HepG2 (cell line): ENCODE measurements around the gene LMTK2. TPM values are rescaled to one million over a fixed set of nuclear protein-coding genes. Genes with fewer than 3 reads are reported as not detected.

ENCODE experiments used
- DNMT1 ChIP-seq: sonication (generic); formaldehyde crosslinking; IDR thresholded peaks from 2 replicates; pipeline ENCODE4 v1.5.1; 2020; ENCODE audit warnings: mild to moderate bottlenecking, missing genetic modification reagents
- ESRRA ChIP-seq: sonication (generic); formaldehyde crosslinking; IDR thresholded peaks from 2 replicates; pipeline ENCODE4 v1.5.1; 2020; ENCODE audit warnings: mild to moderate bottlenecking, low read depth, missing genetic modification reagents
- KLF12 ChIP-seq: sonication (generic); formaldehyde crosslinking; IDR thresholded peaks from 2 replicates; pipeline ENCODE4 v1.4.0; 2020; ENCODE audit warnings: missing genetic modification reagents, borderline replicate concordance
- MED13 ChIP-seq: sonication (generic); formaldehyde crosslinking; IDR thresholded peaks from 2 replicates; pipeline ENCODE4 v1.5.0; 2020; ENCODE audit warnings: missing genetic modification reagents
- RAD51 ChIP-seq: fragments of 450-650 bp; IDR thresholded peaks from 2 replicates; pipeline ENCODE4 v1.6.1; 2016; ENCODE audit warnings: borderline replicate concordance
- RBM39 ChIP-seq: fragments of 200-400 bp; formaldehyde crosslinking; IDR thresholded peaks from one replicate; pipeline ENCODE4 v1.6.1; 2018; ENCODE audit warnings: antibody characterized with exemption, mild to moderate bottlenecking, low read depth, low read length; ENCODE audit not compliant: poor library complexity, severe bottlenecking
- TOPORS ChIP-seq: sonication (generic); formaldehyde crosslinking; IDR thresholded peaks from 2 replicates; pipeline ENCODE4 v1.8.0; 2023; ENCODE audit warnings: mild to moderate bottlenecking, missing genetic modification reagents
- XRCC5 ChIP-seq: fragments of 200-400 bp; formaldehyde crosslinking; optimal IDR thresholded peaks from 2 replicates; pipeline ENCODE3; 2017; ENCODE audit warnings: mild to moderate bottlenecking, low read length
- ZNF501 ChIP-seq: sonication (generic); formaldehyde crosslinking; IDR thresholded peaks from 2 replicates; pipeline ENCODE4 v1.5.1; 2020; ENCODE audit warnings: mild to moderate bottlenecking, moderate library complexity, missing genetic modification reagents
- ZNF619 ChIP-seq: sonication (generic); formaldehyde crosslinking; IDR thresholded peaks from 2 replicates; pipeline ENCODE4 v1.4.0; 2020; ENCODE audit warnings: mild to moderate bottlenecking, missing genetic modification reagents
- ZSCAN30 ChIP-seq: sonication (generic); formaldehyde crosslinking; IDR thresholded peaks from 2 replicates; pipeline ENCODE4 v1.5.0; 2020; ENCODE audit warnings: mild to moderate bottlenecking, missing genetic modification reagents
- polyA plus RNA-seq, 8 experiments: library from polyadenylated mRNA; depleted of rRNA in 3 of 8; stranded (reverse) in 7 of 8; unstranded in 1 of 8; fragments of >200 nt; fragmentation: Illumina TruSeq in 4 of 8; extraction: Trizol in 4 of 8; gene quantifications; 2 replicates each; pipeline versions ENCODE4 v1.2.1 to v1.2.3, GENCODE V29; 2011 to 2016; ENCODE audit warnings: low read depth in 4 of 8, missing spikeins in 1 of 8, mixed read lengths in 1 of 8; ENCODE audit not compliant: insufficient read depth in 1 of 8
- total RNA-seq, 5 experiments: library from RNA; depleted of rRNA; stranded (reverse); fragments of >200 nt; fragmentation: Illumina TruSeq; extraction: Trizol; gene quantifications; 2 replicates each; pipeline ENCODE4 v1.2.3, GENCODE V29; 2016; ENCODE audit warnings: low read depth in 1 of 5
- TF ChIP-seq, protein P1 (sequence below): sonication (generic); formaldehyde crosslinking; conservative IDR thresholded peaks from 2 replicates; pipeline ENCODE4 v1.8.0; 2022; ENCODE audit warnings: mild to moderate bottlenecking, moderate library complexity, missing genetic modification reagents
- TF ChIP-seq, protein P2 (sequence below): sonication (generic); formaldehyde crosslinking; IDR thresholded peaks from 2 replicates; pipeline ENCODE4 v1.4.0; 2020; ENCODE audit warnings: low read depth, mild to moderate bottlenecking, missing genetic modification reagents
- TF ChIP-seq, protein P3 (sequence below): sonication (generic); formaldehyde crosslinking; IDR thresholded peaks from 2 replicates; pipeline ENCODE4 v1.4.0; 2020; ENCODE audit warnings: missing genetic modification reagents
- TF ChIP-seq, protein P4 (sequence below), 2 experiments: sonication (generic) in 1 of 2; formaldehyde crosslinking in 1 of 2; IDR thresholded peaks; 2 replicates each; pipeline versions ENCODE4 v1.6.1 to v1.9.0; 2014 to 2022; ENCODE audit warnings: antibody characterized with exemption in 1 of 2, borderline replicate concordance in 1 of 2, inconsistent platforms in 1 of 2, low read depth in 1 of 2, missing genetic modification reagents in 1 of 2
- TF ChIP-seq, protein P5 (sequence below): sonication (generic); formaldehyde crosslinking; IDR thresholded peaks from 2 replicates; pipeline ENCODE4 v1.4.0; 2020; ENCODE audit warnings: missing genetic modification reagents, mild to moderate bottlenecking, borderline replicate concordance

LMTK2 gene
- total and polyA plus RNA-seq, 2 of the 13 experiments (the other 11 are each of a cell fraction or from before 2014, with no cell fraction given), result 9.5 to 11.7 TPM

DNA sequence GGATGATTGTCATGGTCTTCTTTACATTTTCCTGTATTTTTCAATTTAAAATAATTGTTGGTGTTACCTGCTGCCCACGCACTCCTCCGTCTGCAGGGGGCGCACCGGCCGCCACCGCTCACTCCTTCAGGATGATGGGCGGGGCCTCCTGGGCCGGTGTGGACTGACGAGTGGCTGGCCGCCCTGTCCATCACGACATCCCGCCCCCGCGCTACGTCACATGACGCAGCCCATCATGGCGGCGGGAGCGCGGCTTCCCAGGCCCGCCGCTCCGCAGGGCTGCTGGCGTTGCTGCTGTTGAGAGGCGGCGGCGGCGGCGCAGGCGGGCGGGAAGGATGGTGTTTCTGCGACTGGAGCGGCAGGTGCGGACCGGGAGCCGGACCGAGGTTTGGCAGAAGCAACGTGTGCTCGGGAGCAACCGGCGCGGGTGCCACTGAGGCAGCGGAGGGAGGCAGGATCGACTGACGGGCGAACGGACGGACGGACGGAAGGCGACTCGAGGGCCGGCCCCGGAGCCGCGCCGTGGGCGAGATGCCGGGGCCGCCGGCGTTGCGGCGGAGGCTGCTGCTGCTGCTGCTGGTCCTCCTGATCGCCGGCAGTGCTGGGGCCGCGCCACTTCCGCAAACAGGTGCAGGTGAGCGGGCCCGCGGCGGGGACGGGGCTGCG lies at the start of gene LMTK2 (continued):
- TF ChIP-seq, protein P1, sequence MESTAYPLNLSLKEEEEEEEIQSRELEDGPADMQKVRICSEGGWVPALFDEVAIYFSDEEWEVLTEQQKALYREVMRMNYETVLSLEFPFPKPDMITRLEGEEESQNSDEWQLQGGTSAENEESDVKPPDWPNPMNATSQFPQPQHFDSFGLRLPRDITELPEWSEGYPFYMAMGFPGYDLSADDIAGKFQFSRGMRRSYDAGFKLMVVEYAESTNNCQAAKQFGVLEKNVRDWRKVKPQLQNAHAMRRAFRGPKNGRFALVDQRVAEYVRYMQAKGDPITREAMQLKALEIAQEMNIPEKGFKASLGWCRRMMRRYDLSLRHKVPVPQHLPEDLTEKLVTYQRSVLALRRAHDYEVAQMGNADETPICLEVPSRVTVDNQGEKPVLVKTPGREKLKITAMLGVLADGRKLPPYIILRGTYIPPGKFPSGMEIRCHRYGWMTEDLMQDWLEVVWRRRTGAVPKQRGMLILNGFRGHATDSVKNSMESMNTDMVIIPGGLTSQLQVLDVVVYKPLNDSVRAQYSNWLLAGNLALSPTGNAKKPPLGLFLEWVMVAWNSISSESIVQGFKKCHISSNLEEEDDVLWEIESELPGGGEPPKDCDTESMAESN (CRISPR knock-in tag), result peak; percentile 78; the same call in 1 of the 2 replicates
- no peak for TF ChIP-seq KLF12 (CRISPR knock-in tag)
- peak; percentile 74 for TF ChIP-seq ZNF501 (CRISPR knock-in tag)
- TF ChIP-seq DNMT1, result peak; percentile 86
- peak; percentile 67; the same call in 1 of the 2 replicates for TF ChIP-seq RAD51
- peak; percentile 34; the same call in 1 of the 2 replicates for TF ChIP-seq MED13
- no peak for TF ChIP-seq ESRRA
- TF ChIP-seq ZNF619, result peak; percentile 75; the same call in 1 of the 2 replicates
- TF ChIP-seq, protein P2, sequence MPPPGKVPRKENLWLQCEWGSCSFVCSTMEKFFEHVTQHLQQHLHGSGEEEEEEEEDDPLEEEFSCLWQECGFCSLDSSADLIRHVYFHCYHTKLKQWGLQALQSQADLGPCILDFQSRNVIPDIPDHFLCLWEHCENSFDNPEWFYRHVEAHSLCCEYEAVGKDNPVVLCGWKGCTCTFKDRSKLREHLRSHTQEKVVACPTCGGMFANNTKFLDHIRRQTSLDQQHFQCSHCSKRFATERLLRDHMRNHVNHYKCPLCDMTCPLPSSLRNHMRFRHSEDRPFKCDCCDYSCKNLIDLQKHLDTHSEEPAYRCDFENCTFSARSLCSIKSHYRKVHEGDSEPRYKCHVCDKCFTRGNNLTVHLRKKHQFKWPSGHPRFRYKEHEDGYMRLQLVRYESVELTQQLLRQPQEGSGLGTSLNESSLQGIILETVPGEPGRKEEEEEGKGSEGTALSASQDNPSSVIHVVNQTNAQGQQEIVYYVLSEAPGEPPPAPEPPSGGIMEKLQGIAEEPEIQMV, result peak; percentile 54; the same call in 1 of the 2 replicates
- TF ChIP-seq, protein P3, sequence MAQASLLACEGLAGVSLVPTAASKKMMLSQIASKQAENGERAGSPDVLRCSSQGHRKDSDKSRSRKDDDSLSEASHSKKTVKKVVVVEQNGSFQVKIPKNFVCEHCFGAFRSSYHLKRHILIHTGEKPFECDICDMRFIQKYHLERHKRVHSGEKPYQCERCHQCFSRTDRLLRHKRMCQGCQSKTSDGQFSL (CRISPR knock-in tag), result no peak
- TF ChIP-seq ZSCAN30, result no peak
- TF ChIP-seq TOPORS (CRISPR knock-in tag), result no peak
- TF ChIP-seq, protein P4, sequence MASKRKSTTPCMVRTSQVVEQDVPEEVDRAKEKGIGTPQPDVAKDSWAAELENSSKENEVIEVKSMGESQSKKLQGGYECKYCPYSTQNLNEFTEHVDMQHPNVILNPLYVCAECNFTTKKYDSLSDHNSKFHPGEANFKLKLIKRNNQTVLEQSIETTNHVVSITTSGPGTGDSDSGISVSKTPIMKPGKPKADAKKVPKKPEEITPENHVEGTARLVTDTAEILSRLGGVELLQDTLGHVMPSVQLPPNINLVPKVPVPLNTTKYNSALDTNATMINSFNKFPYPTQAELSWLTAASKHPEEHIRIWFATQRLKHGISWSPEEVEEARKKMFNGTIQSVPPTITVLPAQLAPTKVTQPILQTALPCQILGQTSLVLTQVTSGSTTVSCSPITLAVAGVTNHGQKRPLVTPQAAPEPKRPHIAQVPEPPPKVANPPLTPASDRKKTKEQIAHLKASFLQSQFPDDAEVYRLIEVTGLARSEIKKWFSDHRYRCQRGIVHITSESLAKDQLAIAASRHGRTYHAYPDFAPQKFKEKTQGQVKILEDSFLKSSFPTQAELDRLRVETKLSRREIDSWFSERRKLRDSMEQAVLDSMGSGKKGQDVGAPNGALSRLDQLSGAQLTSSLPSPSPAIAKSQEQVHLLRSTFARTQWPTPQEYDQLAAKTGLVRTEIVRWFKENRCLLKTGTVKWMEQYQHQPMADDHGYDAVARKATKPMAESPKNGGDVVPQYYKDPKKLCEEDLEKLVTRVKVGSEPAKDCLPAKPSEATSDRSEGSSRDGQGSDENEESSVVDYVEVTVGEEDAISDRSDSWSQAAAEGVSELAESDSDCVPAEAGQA (IDR thresholded peaks at IDR 0.05; ENCODE audit: low read depth), result peak; percentile 93
- TF ChIP-seq, protein P4 (CRISPR knock-in tag; IDR thresholded peaks at IDR 0.05; ENCODE audit: borderline replicate concordance), result no peak
- peak; percentile 96 for TF ChIP-seq XRCC5
- TF ChIP-seq, protein P5, sequence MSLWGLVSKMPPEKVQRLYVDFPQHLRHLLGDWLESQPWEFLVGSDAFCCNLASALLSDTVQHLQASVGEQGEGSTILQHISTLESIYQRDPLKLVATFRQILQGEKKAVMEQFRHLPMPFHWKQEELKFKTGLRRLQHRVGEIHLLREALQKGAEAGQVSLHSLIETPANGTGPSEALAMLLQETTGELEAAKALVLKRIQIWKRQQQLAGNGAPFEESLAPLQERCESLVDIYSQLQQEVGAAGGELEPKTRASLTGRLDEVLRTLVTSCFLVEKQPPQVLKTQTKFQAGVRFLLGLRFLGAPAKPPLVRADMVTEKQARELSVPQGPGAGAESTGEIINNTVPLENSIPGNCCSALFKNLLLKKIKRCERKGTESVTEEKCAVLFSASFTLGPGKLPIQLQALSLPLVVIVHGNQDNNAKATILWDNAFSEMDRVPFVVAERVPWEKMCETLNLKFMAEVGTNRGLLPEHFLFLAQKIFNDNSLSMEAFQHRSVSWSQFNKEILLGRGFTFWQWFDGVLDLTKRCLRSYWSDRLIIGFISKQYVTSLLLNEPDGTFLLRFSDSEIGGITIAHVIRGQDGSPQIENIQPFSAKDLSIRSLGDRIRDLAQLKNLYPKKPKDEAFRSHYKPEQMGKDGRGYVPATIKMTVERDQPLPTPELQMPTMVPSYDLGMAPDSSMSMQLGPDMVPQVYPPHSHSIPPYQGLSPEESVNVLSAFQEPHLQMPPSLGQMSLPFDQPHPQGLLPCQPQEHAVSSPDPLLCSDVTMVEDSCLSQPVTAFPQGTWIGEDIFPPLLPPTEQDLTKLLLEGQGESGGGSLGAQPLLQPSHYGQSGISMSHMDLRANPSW (CRISPR knock-in tag), result no peak
- peak; percentile 54 for TF ChIP-seq RBM39
